ENCODE data around the gene CEND1.

Gene CEND1

DNA sequence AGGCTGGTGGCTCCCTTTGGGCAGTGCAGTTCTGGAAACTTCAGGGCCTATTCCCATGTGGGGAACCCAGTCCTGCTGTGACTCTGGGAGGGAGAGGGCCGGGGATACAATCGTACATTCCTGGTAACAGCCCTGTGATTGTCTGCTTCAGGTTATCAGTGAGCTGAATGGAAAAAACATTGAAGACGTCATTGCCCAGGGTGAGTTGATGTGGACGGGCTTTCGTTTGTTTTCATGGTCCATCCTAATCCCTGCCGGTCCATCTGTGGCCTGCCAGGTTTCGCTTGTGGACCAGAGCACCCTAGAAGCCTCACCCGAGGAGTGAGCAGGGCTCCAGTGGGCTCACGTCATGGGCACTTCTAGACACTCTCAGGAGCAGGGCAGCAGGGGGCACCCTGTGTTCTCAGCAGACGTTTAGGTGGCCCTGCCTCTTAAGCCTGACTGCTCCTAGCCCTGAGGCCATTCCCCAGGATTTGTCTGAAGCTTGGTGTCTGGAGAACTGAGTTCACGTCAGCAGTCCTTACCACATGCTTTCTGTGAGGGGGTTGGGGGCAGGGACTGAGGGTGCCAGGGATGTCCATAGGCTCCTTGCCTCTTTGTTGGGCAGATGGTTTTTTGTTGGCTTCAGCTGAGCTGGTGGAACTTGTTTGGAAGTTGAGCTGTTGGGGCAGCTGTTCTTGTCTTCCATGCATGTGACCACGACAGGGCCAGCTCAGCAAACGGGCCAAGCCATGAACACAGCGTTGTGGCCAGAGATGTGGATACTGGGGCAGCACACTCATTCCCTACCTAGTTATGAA lies 21.8 kb upstream of the CEND1 start:
- TF ChIP-seq, protein P1, sequence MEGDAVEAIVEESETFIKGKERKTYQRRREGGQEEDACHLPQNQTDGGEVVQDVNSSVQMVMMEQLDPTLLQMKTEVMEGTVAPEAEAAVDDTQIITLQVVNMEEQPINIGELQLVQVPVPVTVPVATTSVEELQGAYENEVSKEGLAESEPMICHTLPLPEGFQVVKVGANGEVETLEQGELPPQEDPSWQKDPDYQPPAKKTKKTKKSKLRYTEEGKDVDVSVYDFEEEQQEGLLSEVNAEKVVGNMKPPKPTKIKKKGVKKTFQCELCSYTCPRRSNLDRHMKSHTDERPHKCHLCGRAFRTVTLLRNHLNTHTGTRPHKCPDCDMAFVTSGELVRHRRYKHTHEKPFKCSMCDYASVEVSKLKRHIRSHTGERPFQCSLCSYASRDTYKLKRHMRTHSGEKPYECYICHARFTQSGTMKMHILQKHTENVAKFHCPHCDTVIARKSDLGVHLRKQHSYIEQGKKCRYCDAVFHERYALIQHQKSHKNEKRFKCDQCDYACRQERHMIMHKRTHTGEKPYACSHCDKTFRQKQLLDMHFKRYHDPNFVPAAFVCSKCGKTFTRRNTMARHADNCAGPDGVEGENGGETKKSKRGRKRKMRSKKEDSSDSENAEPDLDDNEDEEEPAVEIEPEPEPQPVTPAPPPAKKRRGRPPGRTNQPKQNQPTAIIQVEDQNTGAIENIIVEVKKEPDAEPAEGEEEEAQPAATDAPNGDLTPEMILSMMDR (IDR thresholded peaks at IDR 0.05; ENCODE audit: low read depth, low read length): peak; percentile 21; the same call in 1 of the 2 replicates
- no peak for TF ChIP-seq EZH2phosphoT487 (IDR thresholded peaks at IDR 0.05; ENCODE audit: low read depth)
- H3K27ac ChIP-seq (ENCODE audit: low read length): peak overlapping the region; percentile 87
- peaks cover 39% of the 10 kb centered on the region for H3K36me3 ChIP-seq (replicated peaks; ENCODE audit: low read depth, low read length)

GRCh38 chr11:810040-810567 lies 20.2 kb upstream of the CEND1 start:
- TF ChIP-seq EZH2phosphoT487 (IDR thresholded peaks at IDR 0.05; ENCODE audit: low read depth): no peak
- TF ChIP-seq, protein P1 (IDR thresholded peaks at IDR 0.05; ENCODE audit: low read depth, low read length): no peak
- Histone ChIP-seq H2AFZ (ENCODE audit: low read depth, low read length) (no peak overlapping the region), H4K20me1 (ENCODE audit: insufficient read depth, low read length) (peaks cover 26% of the 10 kb centered on the region), H3K4me3 (ENCODE audit: low read length) (peak overlapping the region; percentile 94), H3K4me1 (ENCODE audit: low read length) (peaks cover 23% of the 10 kb centered on the region), H3K27me3 (ENCODE audit: low read depth, low read length) (no peaks in the 10 kb centered on the region), H3K4me2 (ENCODE audit: low read length) (peak overlapping the region; percentile 96), H3K27ac (ENCODE audit: low read length) (peak overlapping the region; percentile 87), H3K9ac (ENCODE audit: low read length) (peak overlapping the region; percentile 94), H3K9me3 (ENCODE audit: insufficient read depth, low read length) (no peaks in the 10 kb centered on the region), H3K79me2 (ENCODE audit: low read length) (peaks cover 53% of the 10 kb centered on the region), H3K36me3 (replicated peaks; ENCODE audit: low read depth, low read length) (peaks cover 39% of the 10 kb centered on the region)

More for the DNA sequence above, 21.8 kb upstream of the CEND1 start:
- H3K4me3 ChIP-seq (ENCODE audit: low read length): peak overlapping the region; percentile 94
- no peaks in the 10 kb centered on the region for H3K9me3 ChIP-seq (ENCODE audit: insufficient read depth, low read length)
- peak overlapping the region; percentile 94 for H3K9ac ChIP-seq (ENCODE audit: low read length)
- H3K4me1 ChIP-seq (ENCODE audit: low read length): peaks cover 21% of the 10 kb centered on the region
- H2AFZ ChIP-seq (ENCODE audit: low read depth, low read length): no peak overlapping the region
- peak overlapping the region; percentile 96 for H3K4me2 ChIP-seq (ENCODE audit: low read length)
- H3K79me2 ChIP-seq (ENCODE audit: low read length): peaks cover 53% of the 10 kb centered on the region
- H3K27me3 ChIP-seq (ENCODE audit: low read depth, low read length): no peaks in the 10 kb centered on the region
- H4K20me1 ChIP-seq (ENCODE audit: insufficient read depth, low read length): peaks cover 26% of the 10 kb centered on the region

DNA sequence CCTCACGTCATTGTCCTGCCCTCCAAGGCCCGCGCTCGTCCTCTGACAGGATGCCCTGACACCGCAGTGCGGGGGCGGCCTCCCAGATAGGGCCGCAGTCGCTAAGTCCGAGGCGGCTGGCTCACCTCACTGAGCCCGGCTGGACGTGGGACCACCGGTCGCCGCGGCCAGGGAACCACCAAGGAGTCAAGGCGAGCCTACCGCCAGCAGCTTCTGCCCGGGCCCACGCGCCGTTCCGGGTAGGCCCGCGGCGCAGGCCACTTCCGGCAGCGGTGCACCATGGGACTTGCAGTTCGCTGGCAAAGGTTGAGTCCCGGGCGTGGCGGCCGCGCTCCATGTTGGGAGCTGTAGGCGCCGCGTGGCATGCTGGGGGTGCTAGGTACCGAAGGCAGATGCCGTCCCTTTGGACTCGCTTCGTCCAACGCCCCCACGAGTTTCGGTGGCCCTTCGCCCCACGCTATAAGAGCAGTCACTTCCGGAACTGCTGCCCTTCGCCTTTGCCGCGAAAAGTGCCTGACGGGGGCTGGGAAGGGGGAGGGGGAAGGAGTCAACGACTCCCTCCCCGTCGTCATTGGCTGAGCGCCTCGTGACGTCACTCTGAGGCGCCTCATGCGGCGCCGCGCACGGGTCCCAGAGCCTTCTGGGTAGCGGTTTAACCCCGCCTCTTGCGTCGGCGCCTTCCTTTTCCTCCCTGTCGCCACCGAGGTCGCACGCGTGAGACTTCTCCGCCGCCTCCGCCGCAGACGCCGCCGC lies 19.6 kb upstream of the CEND1 start, which contains the start of gene RPLP2:
TSS of gene RPLP2 (plus strand) at position 681 of the 753 bp plus-strand sequence. CDS start 268 bp downstream, outside the sequence.
- Histone ChIP-seq H2AFZ (ENCODE audit: low read depth, low read length) (peak within 1 kb of the TSS; percentile 88; the same call in 1 of the 2 replicates), H3K79me2 (ENCODE audit: low read length) (peaks cover 53% of the 10 kb centered on the region), H3K9me3 (ENCODE audit: insufficient read depth, low read length) (no peaks in the 10 kb centered on the region), H3K36me3 (replicated peaks; ENCODE audit: low read depth, low read length) (peaks cover 39% of the 10 kb centered on the region), H4K20me1 (ENCODE audit: insufficient read depth, low read length) (peaks cover 26% of the 10 kb centered on the region), H3K4me1 (ENCODE audit: low read length) (peaks cover 24% of the 10 kb centered on the region), H3K4me3 (ENCODE audit: low read length) (peak within 1 kb of the TSS; percentile 94), H3K27me3 (ENCODE audit: low read depth, low read length) (no peaks in the 10 kb centered on the region), H3K9ac (ENCODE audit: low read length) (peak within 1 kb of the TSS; percentile 94), H3K27ac (ENCODE audit: low read length) (peak within 1 kb of the TSS; percentile 87), H3K4me2 (ENCODE audit: low read length) (peak within 1 kb of the TSS; percentile 98)
- TF ChIP-seq EZH2phosphoT487 (IDR thresholded peaks at IDR 0.05; ENCODE audit: low read depth): no peak
- TF ChIP-seq, protein P1 (IDR thresholded peaks at IDR 0.05; ENCODE audit: low read depth, low read length): no peak
